CD8-positive, alpha-beta memory T cell (primary cell): ENCODE measurements around the gene ANKS6. TPM values are rescaled to one million over a fixed set of nuclear protein-coding genes. Genes with fewer than 3 reads are reported as not detected.

Source experiments
- CTCF ChIA-PET: fragments of 350-600 bp; sonication (Branson Sonifier 250); formaldehyde crosslinking; loops from one replicate; lab custom pipeline; 2021; ENCODE audit warnings: antibody characterized with exemption; lab: Charles Lee
- POLR2A ChIA-PET: fragments of 350-600 bp; sonication (Branson Sonifier 250); formaldehyde crosslinking; loops from one replicate; lab custom pipeline; 2021; ENCODE audit warnings: antibody characterized with exemption; lab: Charles Lee
- DNase-seq, 5 donors: peaks; one replicate each; pipeline versions ENCODE4 v3.0.0 to v3.0.0-alpha.2; 2020 to 2022; ENCODE audit warnings: mixed read lengths in 1 of 5
- H3K27ac ChIP-seq: one replicate; pipeline ENCODE4 v1.7.0; 2013; ENCODE audit warnings: low read depth, mild to moderate bottlenecking, low read length, moderate library complexity
- H3K27me3 ChIP-seq: 2 replicates; pipeline ENCODE4 v1.7.0; 2013; ENCODE audit warnings: low read length, mild to moderate bottlenecking; ENCODE audit not compliant: insufficient read depth, poor library complexity, severe bottlenecking
- H3K36me3 ChIP-seq: 2 replicates; pipeline ENCODE4 v1.7.0; 2013; ENCODE audit warnings: mild to moderate bottlenecking, low read length, moderate library complexity; ENCODE audit not compliant: insufficient read depth
- H3K4me1 ChIP-seq: 2 replicates; pipeline ENCODE4 v1.7.0; 2013; ENCODE audit warnings: mild to moderate bottlenecking, low read length, moderate library complexity; ENCODE audit not compliant: insufficient read depth
- H3K4me3 ChIP-seq: 2 replicates; pipeline ENCODE4 v1.7.0; 2013; ENCODE audit warnings: mild to moderate bottlenecking, low read length
- H3K9me3 ChIP-seq: 2 replicates; pipeline ENCODE4 v1.7.0; 2013; ENCODE audit warnings: mild to moderate bottlenecking, low read length
- H3K27ac Mint-ChIP-seq, 8 donors: one replicate each; pipeline ENCODE4 v1.8.0; 2020 to 2021; ENCODE audit warnings: mixed read lengths in 8 of 8, mild to moderate bottlenecking in 6 of 8, inconsistent platforms in 3 of 8, moderate library complexity in 3 of 8
- H3K27me3 Mint-ChIP-seq, 2 donors: one replicate each; pipeline ENCODE4 v1.8.0; 2020 to 2021; ENCODE audit warnings: mixed read lengths in 2 of 2, mild to moderate bottlenecking in 1 of 2, moderate library complexity in 1 of 2
- H3K36me3 Mint-ChIP-seq, 3 donors: one replicate each; pipeline ENCODE4 v1.8.0; 2020 to 2021; ENCODE audit warnings: mixed read lengths in 3 of 3, inconsistent platforms in 1 of 3, mild to moderate bottlenecking in 1 of 3
- H3K4me1 Mint-ChIP-seq, 3 donors: one replicate each; pipeline ENCODE4 v1.8.0; 2020 to 2021; ENCODE audit warnings: mixed read lengths in 3 of 3, inconsistent platforms in 1 of 3, mild to moderate bottlenecking in 1 of 3
- H3K4me3 Mint-ChIP-seq, 7 donors: one replicate each; pipeline ENCODE4 v1.8.0; 2020 to 2021; ENCODE audit warnings: mixed read lengths in 7 of 7, mild to moderate bottlenecking in 6 of 7, moderate library complexity in 4 of 7, inconsistent platforms in 2 of 7
- H3K9me3 Mint-ChIP-seq, 5 donors: one replicate each; pipeline ENCODE4 v1.8.0; 2020 to 2022; ENCODE audit warnings: mixed read lengths in 5 of 5, mild to moderate bottlenecking in 3 of 5, moderate library complexity in 2 of 5, inconsistent platforms in 1 of 5
- polyA plus RNA-seq: library from polyadenylated mRNA; unstranded; fragments of 300-500 nt; fragmentation: Illumina TruSeq; gene quantifications from one replicate; pipeline ENCODE4 v1.2.3, GENCODE V29; 2021
- total RNA-seq, 2 experiments: library from RNA; stranded (reverse); gene quantifications; one replicate each; pipeline ENCODE4 v1.2.3, GENCODE V29; 2021

ANKS6 gene
- total and polyA plus RNA-seq, 3 experiments from 2014 or later = 9.0 to 17.5 (median 16.8) TPM

DNA sequence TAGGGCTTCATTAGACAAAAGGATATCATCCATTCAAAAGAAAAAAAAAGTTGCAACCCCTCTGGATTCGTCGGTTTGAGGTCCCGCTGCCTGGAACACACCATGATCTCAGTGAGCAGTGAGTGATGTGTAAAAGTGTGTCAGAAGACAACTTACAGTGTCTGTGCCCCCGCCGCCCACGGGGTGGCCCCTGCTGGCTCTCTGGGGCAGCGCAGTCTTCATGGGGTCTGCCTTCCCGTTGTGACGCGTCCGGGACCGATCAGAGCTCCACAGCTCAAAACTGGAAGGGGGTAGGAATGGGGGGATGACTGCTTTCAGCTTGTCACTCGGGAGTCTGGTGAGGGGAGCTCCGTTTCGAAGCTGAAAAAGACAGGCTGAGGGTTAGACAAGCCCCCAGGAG, 22.6 kb downstream of the ANKS6 start:
- Mint-ChIP-seq H3K9me3 (peaks cover 0 to 2% (median 0%) of the 10 kb centered on the region in 5 donors), H3K4me3 (no peak overlapping the region), H3K36me3 (peaks cover 18 to 57% (median 20%) of the 10 kb centered on the region in 3 donors), H3K27me3 (no peaks in the 10 kb centered on the region), H3K27ac (no peak overlapping the region), H3K4me1 (no peaks in the 10 kb centered on the region)
- Histone ChIP-seq H3K27ac (no peak overlapping the region), H3K4me1 (no peaks in the 10 kb centered on the region), H3K4me3 (no peak overlapping the region), H3K9me3 (no peaks in the 10 kb centered on the region), H3K27me3 (no peaks in the 10 kb centered on the region), H3K36me3 (peaks cover 7% of the 10 kb centered on the region)
- ChIA-PET POLR2A (interaction anchor here (0.6 kb wide), 1 partner anchor 318 kb away, joined by 6 read pairs; no protein-coding TSS in a partner anchor), CTCF (interaction anchor here (2.9 kb wide), 1 partner anchor 17 kb away, joined by 7 read pairs; no protein-coding TSS in a partner anchor)
- DNase-seq = no peak

DNA sequence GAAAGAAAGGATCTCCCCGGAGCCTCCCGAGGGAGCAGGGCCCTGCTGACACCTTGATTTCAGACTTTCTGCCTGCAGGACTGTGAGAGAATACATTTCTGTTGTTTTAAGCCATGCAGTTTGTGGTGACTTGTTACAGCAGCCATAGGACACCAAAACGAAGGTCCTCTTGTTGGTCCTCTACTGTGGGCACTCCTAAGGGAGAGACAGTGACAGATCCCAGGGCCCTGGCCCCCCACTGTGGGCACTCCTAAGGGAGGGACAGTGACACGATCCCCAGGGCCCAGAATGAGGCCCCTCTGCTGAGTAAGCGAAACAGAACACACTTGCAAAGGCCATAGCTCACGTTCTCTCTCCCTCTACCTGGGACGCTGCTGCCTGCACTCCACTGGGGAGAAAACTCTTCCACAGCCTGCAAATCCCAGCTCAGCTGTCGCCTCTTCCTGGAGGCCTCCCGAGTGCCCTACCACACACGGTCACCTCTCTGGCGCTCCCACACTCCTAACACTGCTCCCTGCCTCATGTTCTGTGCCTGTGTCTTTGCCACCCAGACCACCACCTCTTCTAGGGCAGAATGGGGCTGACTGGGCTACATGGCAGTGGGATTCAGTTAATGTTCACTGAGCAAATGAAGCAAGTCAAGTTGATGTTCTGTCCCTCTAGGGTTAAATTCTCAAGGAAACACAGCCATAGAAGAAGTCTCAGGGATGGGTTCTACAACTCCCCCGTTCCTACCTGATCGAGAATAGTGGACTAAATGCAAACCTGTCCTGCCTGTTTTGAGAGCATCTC, 23.8 kb downstream of the ANKS6 start:
- peaks cover 7% of the 10 kb centered on the region for H3K36me3 ChIP-seq
- H3K36me3 Mint-ChIP-seq = peaks cover 18 to 62% (median 20%) of the 10 kb centered on the region in 3 donors
- H3K9me3 ChIP-seq = no peaks in the 10 kb centered on the region
- H3K4me3 ChIP-seq = no peak overlapping the region
- no peaks in the 10 kb centered on the region for H3K4me1 ChIP-seq
- H3K27me3 ChIP-seq = no peaks in the 10 kb centered on the region
- H3K27me3 Mint-ChIP-seq = no peaks in the 10 kb centered on the region
- ChIA-PET POLR2A (no interaction called here), CTCF (interaction anchor here (2.9 kb wide), 1 partner anchor 18 kb away, joined by 7 read pairs; no protein-coding TSS in a partner anchor)
- H3K4me3 Mint-ChIP-seq = no peak overlapping the region
- H3K4me1 Mint-ChIP-seq = no peaks in the 10 kb centered on the region
- no peak overlapping the region for H3K27ac ChIP-seq
- no peak for DNase-seq
- peaks cover 0 to 2% (median 0%) of the 10 kb centered on the region in 5 donors for H3K9me3 Mint-ChIP-seq
- H3K27ac Mint-ChIP-seq = no peak overlapping the region

DNA sequence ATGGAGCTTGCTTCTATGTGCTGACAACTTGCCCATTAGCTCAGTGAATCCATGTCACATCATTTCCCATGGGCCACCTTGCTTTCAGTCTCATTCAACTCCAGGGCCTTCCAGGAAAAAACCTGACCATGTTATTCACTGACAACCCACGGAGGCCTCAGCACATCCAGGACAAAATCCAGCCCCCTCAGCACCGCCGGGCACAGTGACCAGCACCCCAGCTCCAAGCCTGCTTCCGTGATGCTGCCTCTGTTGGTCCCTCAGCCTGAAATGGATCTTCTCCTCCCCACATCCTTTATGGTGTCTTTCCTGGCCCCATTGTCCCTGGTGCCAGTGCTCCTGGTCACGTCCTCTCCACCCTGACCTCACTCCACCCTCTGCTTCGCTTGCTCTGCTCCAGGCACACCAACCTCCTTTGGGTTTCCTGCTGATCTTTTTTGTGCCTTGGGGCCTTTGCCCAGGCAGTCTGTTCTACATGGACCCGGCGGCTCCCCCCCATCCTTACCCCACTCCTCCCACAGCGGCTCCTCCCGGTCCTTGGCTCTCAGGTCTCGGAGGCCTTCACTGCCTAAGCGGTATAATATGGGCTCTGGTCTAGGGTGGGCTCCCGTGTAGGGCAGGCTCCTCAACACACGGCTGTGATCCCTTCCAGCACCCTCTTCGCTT, 25.0 kb downstream of the ANKS6 start:
- Mint-ChIP-seq H3K27me3 (no peaks in the 10 kb centered on the region), H3K36me3 (peaks cover 22 to 68% (median 23%) of the 10 kb centered on the region in 3 donors), H3K27ac (no peak overlapping the region), H3K4me3 (no peak overlapping the region), H3K4me1 (no peaks in the 10 kb centered on the region), H3K9me3 (peaks cover 0 to 2% (median 0%) of the 10 kb centered on the region in 5 donors)
- DNase-seq = no peak
- H3K4me1 ChIP-seq = no peaks in the 10 kb centered on the region
- H3K27me3 ChIP-seq = no peaks in the 10 kb centered on the region
- CTCF ChIA-PET = no interaction called here
- no peaks in the 10 kb centered on the region for H3K9me3 ChIP-seq
- no peak overlapping the region for H3K4me3 ChIP-seq
- POLR2A ChIA-PET = no interaction called here
- H3K27ac ChIP-seq = no peak overlapping the region
- peaks cover 7% of the 10 kb centered on the region for H3K36me3 ChIP-seq

DNA sequence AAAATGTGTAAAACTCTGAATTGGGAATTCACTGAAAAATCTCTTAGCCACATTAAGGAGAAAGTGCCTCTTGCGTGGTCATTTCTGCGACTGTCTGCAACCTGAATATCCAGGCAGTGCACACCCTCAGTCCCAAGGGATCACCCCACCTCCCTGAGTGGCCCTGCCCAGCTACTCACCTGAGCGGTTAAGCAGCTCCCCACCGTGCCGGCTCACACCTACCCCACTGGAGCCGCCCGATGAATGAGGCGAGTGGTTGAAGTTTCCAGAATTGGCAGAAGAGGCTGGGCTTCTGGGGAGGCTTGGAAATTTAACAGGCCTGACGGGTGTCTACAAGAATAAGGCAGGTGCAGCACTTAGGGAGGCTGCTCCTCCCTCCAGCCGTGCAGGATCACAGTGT, 25.6 kb downstream of the ANKS6 start:
- Mint-ChIP-seq H3K27me3 (no peaks in the 10 kb centered on the region), H3K4me1 (no peaks in the 10 kb centered on the region), H3K4me3 (no peak overlapping the region), H3K9me3 (peaks cover 0 to 2% (median 0%) of the 10 kb centered on the region in 5 donors), H3K27ac (no peak overlapping the region), H3K36me3 (peaks cover 21 to 69% (median 26%) of the 10 kb centered on the region in 3 donors)
- DNase-seq = no peak
- H3K9me3 ChIP-seq = no peaks in the 10 kb centered on the region
- ChIA-PET POLR2A (no interaction called here), CTCF (no interaction called here)
- no peak overlapping the region for H3K27ac ChIP-seq
- H3K4me1 ChIP-seq = no peaks in the 10 kb centered on the region
- no peak overlapping the region for H3K4me3 ChIP-seq
- no peaks in the 10 kb centered on the region for H3K27me3 ChIP-seq
- H3K36me3 ChIP-seq = peaks cover 7% of the 10 kb centered on the region

DNA sequence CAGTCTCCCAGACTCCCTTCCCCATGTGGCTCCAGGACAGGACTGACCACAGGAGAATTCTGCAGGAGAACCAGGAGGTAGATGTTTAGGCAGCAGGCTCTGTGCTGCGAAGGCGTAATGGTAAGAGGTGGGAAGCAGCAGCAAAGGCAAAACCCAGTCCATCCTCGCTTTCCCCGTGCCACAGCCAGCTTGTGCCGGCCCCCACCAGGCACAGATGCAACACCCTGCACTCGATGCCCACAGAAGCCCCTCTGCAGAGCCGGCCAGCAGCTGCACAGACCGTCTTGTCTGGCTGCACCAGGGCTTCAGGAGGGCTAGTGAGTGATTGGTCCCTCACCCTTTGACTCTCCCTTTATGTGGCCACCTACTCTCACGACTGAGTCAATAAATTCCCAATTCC, 28.0 kb downstream of the ANKS6 start:
- Mint-ChIP-seq H3K27me3 (no peaks in the 10 kb centered on the region), H3K9me3 (peaks cover 0 to 2% (median 0%) of the 10 kb centered on the region in 5 donors), H3K36me3 (peaks cover 26 to 78% (median 47%) of the 10 kb centered on the region in 3 donors), H3K4me1 (no peaks in the 10 kb centered on the region), H3K4me3 (no peak overlapping the region), H3K27ac (no peak overlapping the region)
- no peaks in the 10 kb centered on the region for H3K4me1 ChIP-seq
- H3K27me3 ChIP-seq = no peaks in the 10 kb centered on the region
- peaks cover 7% of the 10 kb centered on the region for H3K36me3 ChIP-seq
- no peak overlapping the region for H3K4me3 ChIP-seq
- no peaks in the 10 kb centered on the region for H3K9me3 ChIP-seq
- no peak overlapping the region for H3K27ac ChIP-seq
- POLR2A ChIA-PET = no interaction called here
- CTCF ChIA-PET = no interaction called here
- no peak for DNase-seq

DNA sequence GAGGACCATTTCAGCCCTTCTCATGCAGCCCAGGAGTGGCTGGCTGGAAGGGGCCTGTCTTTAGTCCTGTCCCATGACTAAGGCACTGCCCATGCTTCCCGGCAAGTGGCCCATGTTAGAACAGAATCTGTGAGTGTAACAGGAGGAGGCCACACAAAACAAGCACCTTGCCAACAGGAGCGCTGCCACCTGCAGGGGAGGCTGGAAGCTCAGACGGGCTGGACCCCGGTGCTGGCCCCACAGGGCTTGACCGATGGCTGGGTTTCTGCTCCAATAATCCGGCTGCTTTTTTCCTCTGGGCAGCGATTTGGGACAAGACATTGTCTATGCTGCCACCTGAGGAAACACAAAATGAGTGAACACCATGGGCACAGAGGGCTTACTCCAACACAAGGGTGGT, 28.4 kb downstream of the ANKS6 start:
- Histone ChIP-seq H3K27me3 (no peaks in the 10 kb centered on the region), H3K4me3 (no peak overlapping the region), H3K36me3 (peaks cover 7% of the 10 kb centered on the region), H3K27ac (no peak overlapping the region), H3K4me1 (no peaks in the 10 kb centered on the region), H3K9me3 (no peaks in the 10 kb centered on the region)
- DNase-seq = no peak
- Mint-ChIP-seq H3K9me3 (peaks cover 0 to 2% (median 0%) of the 10 kb centered on the region in 5 donors), H3K4me3 (no peak overlapping the region), H3K36me3 (peaks cover 22 to 75% (median 47%) of the 10 kb centered on the region in 3 donors), H3K27me3 (no peaks in the 10 kb centered on the region), H3K27ac (no peak overlapping the region), H3K4me1 (no peaks in the 10 kb centered on the region)
- CTCF ChIA-PET = no interaction called here
- POLR2A ChIA-PET = no interaction called here

DNA sequence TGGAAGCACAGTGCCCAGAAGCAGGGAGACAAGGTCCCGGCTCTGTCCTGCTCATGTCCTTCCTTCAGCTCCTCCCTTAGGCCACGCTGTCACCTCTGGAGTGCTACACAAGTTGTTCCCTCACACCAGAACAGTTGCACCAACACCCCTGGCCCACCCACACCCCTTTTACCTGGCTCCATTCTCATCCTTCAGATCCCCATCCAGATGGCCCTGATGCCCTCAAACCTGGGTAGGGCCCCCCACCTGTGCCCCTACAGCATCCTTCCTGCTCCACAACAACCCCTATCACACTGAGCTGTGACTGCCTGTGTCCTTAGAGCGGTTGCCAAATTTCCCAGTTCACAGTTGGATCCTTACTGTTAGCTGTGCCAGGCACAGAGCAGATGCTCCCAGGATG, 29.2 kb downstream of the ANKS6 start:
- Mint-ChIP-seq H3K27me3 (no peaks in the 10 kb centered on the region), H3K4me1 (no peaks in the 10 kb centered on the region), H3K27ac (no peak overlapping the region), H3K36me3 (peaks cover 18 to 72% (median 48%) of the 10 kb centered on the region in 3 donors), H3K9me3 (no peaks in the 10 kb centered on the region), H3K4me3 (no peak overlapping the region)
- H3K36me3 ChIP-seq = peaks cover 7% of the 10 kb centered on the region
- ChIA-PET POLR2A (no interaction called here), CTCF (interaction anchor here (0.7 kb wide), 1 partner anchor 9 kb away, joined by 3 read pairs; no protein-coding TSS in a partner anchor)
- H3K4me3 ChIP-seq = no peak overlapping the region
- no peaks in the 10 kb centered on the region for H3K4me1 ChIP-seq
- no peak overlapping the region for H3K27ac ChIP-seq
- H3K9me3 ChIP-seq = no peaks in the 10 kb centered on the region
- DNase-seq = no peak
- no peaks in the 10 kb centered on the region for H3K27me3 ChIP-seq

DNA sequence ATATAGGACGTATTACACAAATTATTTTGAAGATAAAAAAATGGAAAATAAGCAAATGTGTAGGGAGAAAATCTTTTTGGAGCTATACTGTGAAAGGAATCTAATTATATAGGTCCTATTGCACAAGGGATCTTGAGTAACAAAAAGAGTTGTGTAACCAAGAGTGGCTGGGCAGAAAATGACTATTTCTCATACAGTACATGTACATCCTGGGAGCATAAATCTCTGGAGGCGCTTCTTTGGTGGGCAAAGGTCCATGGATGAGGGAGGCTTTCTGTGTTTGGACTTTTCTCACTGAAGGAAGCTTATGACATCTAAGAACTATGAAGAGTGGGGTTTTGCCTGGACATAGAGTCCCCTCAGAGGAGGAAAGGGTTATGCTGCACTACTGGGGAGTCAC, 29.8 kb downstream of the ANKS6 start:
- Mint-ChIP-seq H3K9me3 (no peaks in the 10 kb centered on the region), H3K36me3 (peaks cover 17 to 67% (median 48%) of the 10 kb centered on the region in 3 donors), H3K27ac (no peak overlapping the region), H3K4me3 (no peak overlapping the region), H3K27me3 (no peaks in the 10 kb centered on the region), H3K4me1 (no peaks in the 10 kb centered on the region)
- no peak overlapping the region for H3K27ac ChIP-seq
- H3K27me3 ChIP-seq = no peaks in the 10 kb centered on the region
- ChIA-PET CTCF (interaction anchor here (1.1 to 1.7 kb wide), 2 partner anchors 8 to 9 kb away, joined by 3 read pairs; no protein-coding TSS in a partner anchor), POLR2A (no interaction called here)
- no peaks in the 10 kb centered on the region for H3K4me1 ChIP-seq
- H3K9me3 ChIP-seq = no peaks in the 10 kb centered on the region
- H3K36me3 ChIP-seq = peaks cover 7% of the 10 kb centered on the region
- H3K4me3 ChIP-seq = no peak overlapping the region
- DNase-seq = no peak
